NCI-H82 treated with DMSO at 0.1 percent for 48 hours (cell line): ENCODE measurements around the gene HNRNPK.

Experiments
- DNase-seq: peaks from one replicate; lab custom pipeline; 2025; ENCODE audit not compliant: unreplicated experiment; lab: John Stamatoyannopoulos, UW

Gene HNRNPK

GRCh38 chr9:83934569-83935275, 45.3 kb downstream of the HNRNPK start:
- DNase-seq: no peak

GRCh38 chr9:83933790-83934189, 46.2 kb downstream of the HNRNPK start:
- no peak for DNase-seq

GRCh38 chr9:83932851-83933250, 47.2 kb downstream of the HNRNPK start:
- no peak for DNase-seq

DNA sequence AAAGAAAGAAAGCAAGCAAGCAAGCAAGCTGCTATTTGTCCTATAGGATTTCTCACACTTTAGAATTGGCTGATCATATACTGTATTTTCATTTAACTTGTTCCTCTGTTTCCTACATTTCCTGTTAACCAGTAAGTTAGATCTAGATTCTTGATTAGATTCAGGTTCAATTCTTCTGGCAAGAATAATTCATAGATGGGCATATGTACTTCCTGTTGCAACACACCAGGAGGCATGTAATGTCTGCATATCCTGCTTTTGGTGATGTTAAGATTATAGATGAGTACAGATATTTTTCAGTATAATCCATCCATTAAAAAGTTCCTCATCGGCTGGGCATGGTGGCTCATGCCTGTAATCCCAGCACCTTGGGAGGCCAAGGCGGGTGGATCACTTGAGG, 48.0 kb downstream of the HNRNPK start:
- DNase-seq: no peak

- DNase-seq: no peak
These were observed 49.1 kb downstream of the HNRNPK start for GRCh38 chr9:83930881-83931280.

- DNase-seq: no peak
These were observed 52.4 kb downstream of the HNRNPK start for GRCh38 chr9:83927591-83927990.

DNA sequence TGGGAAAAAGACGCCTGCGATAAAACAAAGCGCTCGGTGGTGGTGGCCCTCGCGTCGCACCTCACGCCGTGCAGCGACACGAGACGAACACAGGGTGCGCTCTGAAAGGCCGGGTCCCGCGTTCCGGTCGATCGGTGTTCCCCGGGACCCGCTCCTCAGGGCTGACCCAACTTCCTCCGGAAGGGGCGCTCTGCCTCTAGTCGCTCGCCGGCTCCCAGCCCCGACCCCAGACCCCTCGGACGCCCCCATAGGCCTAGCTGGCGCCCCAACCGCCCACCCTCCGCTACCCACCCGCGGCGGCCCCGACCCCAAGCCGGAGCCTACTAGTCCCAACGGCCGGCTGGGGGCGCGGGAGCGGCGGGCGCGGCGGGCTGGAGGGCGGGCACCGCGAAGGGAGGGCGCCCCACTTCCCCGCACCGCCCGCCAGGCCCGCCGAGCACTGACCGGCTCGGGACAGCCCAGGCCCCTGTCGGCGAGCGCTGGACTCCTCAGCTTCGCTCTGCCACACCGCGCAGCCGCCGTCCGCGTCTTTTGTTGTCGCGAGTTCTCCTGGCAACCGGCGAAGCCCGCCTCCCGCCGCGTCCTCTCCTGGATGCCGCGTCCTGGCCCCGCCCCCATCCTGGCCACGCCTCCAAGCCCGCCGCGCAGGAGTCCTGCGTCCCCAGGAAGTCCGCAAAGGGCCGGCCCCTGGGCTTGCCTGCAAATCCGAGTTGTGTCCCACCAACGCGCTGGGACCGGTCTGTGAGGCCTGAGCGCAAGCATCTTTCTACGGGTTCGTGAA, 58.9 kb downstream of the HNRNPK start, which contains the start of gene KIF27:
Gene KIF27 (minus strand): TSS at position 506 of the 781 bp plus-strand sequence. CDS start 5,841 bp downstream, outside the sequence.
- peak; percentile 71 for DNase-seq

- peak; percentile 12 for DNase-seq
These were observed 59.5 kb downstream of the HNRNPK start for GRCh38 chr9:83920469-83920926.

GRCh38 chr9:83919111-83919510, 60.9 kb downstream of the HNRNPK start:
- DNase-seq: no peak
